Fibroblast of villous mesenchyme (primary cell): ENCODE measurements around the gene PFDN1. TPM values are rescaled to one million over a fixed set of nuclear protein-coding genes. Genes with fewer than 3 reads are reported as not detected.

Source experiments
- DNase-seq: peaks from one replicate; pipeline ENCODE4 v3.0.0-alpha.2; 2010; ENCODE audit warnings: low read depth
- H3K4me3 ChIP-seq: 2 replicates; pipeline ENCODE4 v1.5.1; 2011; ENCODE audit warnings: low read depth, mild to moderate bottlenecking, low read length
- total RNA-seq: library from RNA; depleted of rRNA; stranded (reverse); fragments of >200 nt; gene quantifications from 2 replicates; pipeline ENCODE4 v1.2.3, GENCODE V29; 2012
- TF ChIP-seq, protein P1 (sequence below): IDR thresholded peaks from 2 replicates; pipeline ENCODE4 v1.5.1; 2012; ENCODE audit warnings: low read depth, mild to moderate bottlenecking, low read length; ENCODE audit not compliant: insufficient read depth

Gene PFDN1
- total RNA-seq, 1 donor: 69.1 TPM

DNA sequence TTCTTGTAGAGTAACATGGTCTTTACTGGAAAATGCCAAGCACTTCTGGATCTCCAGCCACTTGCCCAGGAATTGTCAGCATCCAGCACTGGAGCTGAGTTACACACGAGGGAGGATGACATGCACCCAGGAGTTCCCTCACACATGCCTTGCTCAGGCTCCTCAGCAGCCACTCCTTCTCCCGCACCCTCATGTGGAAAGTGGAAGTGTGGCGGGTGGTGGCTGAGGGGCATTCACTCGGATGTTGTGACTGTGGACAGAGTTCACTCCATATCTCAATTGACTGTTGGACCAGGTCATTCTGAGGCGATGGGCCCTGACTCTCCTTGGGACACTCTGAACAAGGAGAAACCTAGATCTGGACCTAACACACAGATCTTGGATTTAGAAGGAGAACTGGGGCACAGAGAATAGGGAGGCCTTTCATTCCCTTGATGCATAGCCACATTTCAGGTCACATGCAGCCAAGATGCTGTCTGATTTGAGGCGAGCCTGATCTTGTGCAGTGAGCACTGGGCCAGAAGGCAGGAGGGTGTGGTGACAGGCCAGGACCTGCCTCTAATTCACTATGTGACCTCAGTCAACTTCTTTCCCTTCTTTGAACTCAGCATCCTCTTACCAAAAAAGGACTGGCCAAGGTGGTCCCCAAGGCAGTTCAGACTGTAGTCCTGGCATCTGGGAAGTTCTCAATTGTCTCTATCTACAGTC lies 65.9 kb downstream of the PFDN1 start:
- TF ChIP-seq, protein P1, sequence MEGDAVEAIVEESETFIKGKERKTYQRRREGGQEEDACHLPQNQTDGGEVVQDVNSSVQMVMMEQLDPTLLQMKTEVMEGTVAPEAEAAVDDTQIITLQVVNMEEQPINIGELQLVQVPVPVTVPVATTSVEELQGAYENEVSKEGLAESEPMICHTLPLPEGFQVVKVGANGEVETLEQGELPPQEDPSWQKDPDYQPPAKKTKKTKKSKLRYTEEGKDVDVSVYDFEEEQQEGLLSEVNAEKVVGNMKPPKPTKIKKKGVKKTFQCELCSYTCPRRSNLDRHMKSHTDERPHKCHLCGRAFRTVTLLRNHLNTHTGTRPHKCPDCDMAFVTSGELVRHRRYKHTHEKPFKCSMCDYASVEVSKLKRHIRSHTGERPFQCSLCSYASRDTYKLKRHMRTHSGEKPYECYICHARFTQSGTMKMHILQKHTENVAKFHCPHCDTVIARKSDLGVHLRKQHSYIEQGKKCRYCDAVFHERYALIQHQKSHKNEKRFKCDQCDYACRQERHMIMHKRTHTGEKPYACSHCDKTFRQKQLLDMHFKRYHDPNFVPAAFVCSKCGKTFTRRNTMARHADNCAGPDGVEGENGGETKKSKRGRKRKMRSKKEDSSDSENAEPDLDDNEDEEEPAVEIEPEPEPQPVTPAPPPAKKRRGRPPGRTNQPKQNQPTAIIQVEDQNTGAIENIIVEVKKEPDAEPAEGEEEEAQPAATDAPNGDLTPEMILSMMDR: no peak
- H3K4me3 ChIP-seq: no peak overlapping the region
- DNase-seq: no peak

DNA sequence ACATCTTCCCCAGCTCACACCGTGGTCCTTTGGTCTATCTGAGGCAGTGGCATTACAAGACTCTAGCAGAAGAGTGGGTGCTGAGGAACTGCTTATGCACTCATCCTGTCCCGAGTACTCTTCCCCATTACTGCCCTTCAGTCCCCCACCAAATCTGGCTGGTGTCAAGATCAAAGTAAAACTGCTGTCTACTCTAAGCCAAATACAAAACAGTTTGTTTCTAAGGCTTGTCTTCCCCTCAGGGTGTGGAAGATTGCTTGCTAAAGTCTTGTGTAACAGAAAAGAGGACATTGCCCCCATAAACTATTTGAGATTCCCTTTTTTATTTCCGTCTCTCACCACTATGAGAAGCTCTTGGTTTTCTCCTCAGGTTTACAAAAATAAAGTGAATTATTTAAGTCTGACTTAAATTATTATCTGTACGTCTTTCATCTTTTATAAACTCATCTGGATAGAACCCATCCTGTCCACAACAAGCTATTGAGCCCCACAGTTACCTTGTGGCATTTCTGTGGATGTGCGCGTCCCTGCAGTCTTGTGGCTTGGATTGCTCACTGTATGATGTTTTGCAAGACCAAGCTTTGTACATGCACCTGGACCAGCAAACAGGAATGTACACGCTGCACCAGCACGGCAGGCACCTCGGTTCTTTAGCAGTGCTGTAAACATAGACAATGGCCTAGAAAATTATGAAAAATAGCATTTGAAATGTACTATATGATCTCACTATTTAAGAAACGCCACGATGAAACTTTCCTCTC lies 66.9 kb downstream of the PFDN1 start:
- H3K4me3 ChIP-seq: no peak overlapping the region
- TF ChIP-seq, protein P1: no peak
- no peak for DNase-seq

DNA sequence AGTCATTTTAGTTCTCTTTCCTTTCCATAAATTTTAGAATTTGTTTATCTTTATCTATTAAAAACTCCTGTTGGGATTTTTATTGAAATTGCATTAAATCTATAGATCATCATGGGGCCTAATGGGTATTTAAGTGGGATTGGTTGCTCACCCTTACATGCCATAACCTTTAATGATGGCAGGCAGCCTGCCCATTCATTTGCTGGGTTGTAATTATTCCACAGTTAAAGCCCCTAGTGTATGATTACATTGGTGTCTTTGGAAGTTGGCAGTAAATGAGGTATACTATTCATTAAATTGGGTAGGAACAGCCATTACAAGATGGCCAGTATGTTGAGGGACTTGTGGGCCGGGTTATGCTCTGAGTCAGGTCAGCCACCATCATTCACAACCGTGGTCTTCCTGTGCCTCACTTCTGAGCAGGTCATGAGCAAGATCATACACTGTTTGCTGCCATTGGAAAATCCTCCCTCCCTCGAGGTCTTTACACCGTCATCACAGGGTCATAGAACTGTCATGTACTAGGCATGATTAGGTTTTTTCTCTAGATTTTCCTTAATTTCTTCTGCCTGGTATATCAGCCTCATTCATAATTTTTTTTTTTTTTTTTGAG lies 68.4 kb downstream of the PFDN1 start:
- DNase-seq: no peak
- TF ChIP-seq, protein P1: no peak
- no peak overlapping the region for H3K4me3 ChIP-seq

DNA sequence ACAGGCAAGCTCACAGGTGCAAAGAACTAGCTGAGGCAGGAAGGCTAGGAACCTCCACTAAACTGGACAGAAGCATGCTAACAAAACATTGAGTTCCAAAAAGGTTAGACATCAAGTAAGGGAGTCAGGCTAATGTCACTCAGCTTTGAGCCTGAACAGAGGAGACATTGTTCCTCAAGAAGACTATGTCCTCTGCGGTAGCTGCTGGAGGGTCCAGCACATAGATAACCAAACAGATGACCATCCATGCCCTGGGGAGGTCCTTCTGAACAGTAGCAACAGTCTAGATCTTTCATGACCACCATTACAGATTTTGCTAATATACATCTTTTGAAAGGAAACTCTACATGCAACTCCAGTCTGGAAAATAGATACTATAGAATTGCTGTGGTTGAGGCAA lies 70.2 kb downstream of the PFDN1 start:
- DNase-seq: no peak
- H3K4me3 ChIP-seq: no peak overlapping the region
- TF ChIP-seq, protein P1: no peak

DNA sequence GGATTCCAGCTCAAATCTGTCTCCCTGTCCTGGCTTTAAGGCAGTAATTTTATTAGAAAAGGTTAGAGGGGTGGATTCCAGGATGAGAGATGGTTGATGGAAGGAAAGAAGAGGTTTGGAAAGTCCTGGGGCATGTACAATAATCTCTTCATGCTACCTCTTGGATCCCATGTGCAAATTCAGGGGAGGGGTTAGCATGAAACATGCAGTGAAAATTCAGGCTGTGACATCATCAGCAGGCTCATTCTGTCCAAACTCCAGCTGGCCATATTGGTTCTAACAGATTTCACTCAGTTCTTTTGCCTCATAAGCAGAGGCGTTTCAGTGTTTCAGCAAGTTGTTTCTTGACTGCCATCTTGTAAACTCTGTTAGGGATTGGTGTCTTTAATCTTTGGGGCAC lies 72.5 kb downstream of the PFDN1 start:
- TF ChIP-seq, protein P1: no peak
- DNase-seq: no peak
- H3K4me3 ChIP-seq: no peak overlapping the region

DNA sequence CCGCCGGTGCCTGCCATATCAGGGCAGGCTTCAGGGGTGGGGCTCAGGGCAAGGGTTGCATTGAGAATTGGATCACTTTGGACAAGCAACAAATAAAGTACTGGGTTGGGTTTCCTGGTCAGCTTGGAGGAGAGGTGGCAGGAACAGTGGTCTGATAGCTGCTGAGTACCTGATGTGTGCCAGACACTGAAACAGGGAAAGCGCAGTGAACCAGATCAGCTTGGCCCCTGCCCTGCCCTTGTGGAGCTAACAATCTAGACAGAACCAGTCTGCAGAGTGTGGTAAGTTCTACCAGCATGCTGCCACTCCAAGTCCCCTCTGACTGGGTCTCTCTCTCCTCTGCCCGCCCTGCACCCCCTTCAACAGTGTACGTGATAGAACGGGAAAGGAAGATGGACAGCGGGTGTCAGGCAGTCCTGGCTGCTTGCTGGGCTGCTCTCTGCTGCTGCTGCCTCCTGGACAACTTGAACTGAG lies 74.5 kb downstream of the PFDN1 start:
- TF ChIP-seq, protein P1: no peak

More for the DNA sequence above, 74.5 kb downstream of the PFDN1 start:
- DNase-seq: no peak
- H3K4me3 ChIP-seq: no peak overlapping the region
